Loucy (cell line): ENCODE data around the gene ODF2.
"Not testable (repeated sequence)": the region's sequence is repeated elsewhere in the genome, so short reads cannot be mapped to it uniquely, and the experiment has no call there.

Source experiments
- H2AFZ ChIP-seq: fragments of 200-600 bp; sonication (generic); 2 replicates; pipeline ENCODE4 v1.6.0; 2016; ENCODE audit warnings: antibody characterized with exemption, mild to moderate bottlenecking, low read length, moderate library complexity
- H3F3A ChIP-seq: fragments of 200-600 bp; 2 replicates; pipeline ENCODE4 v1.6.0; 2016; ENCODE audit warnings: antibody characterized with exemption, low read depth, mild to moderate bottlenecking
- H3K27me3 ChIP-seq: fragments of 200-600 bp; sonication (generic); 2 replicates; pipeline ENCODE4 v1.6.1; 2014; ENCODE audit warnings: low read length, mild to moderate bottlenecking; ENCODE audit not compliant: insufficient read depth, poor library complexity, severe bottlenecking
- H3K36me3 ChIP-seq: fragments of 200-600 bp; sonication (generic); 2 replicates; pipeline ENCODE4 v1.6.1; 2016; ENCODE audit warnings: low read length; ENCODE audit not compliant: insufficient read depth
- H3K4me1 ChIP-seq: fragments of 200-600 bp; sonication (generic); 2 replicates; pipeline ENCODE4 v1.5.1; 2014; ENCODE audit warnings: low read length, mild to moderate bottlenecking; ENCODE audit not compliant: insufficient read depth, poor library complexity, severe bottlenecking
- H3K4me2 ChIP-seq: fragments of 200-600 bp; sonication (generic); 2 replicates; pipeline ENCODE4 v1.6.0; 2014; ENCODE audit warnings: antibody characterized with exemption, low read length, low read depth, mild to moderate bottlenecking; ENCODE audit not compliant: poor library complexity, severe bottlenecking
- H3K4me3 ChIP-seq: fragments of 200-600 bp; sonication (generic); 2 replicates; pipeline ENCODE4 v1.5.1; 2014; ENCODE audit warnings: low read length, mild to moderate bottlenecking, mixed read lengths; ENCODE audit not compliant: poor library complexity, severe bottlenecking
- H3K79me2 ChIP-seq: fragments of 200-600 bp; sonication (generic); 2 replicates; pipeline ENCODE4 v1.6.1; 2014; ENCODE audit warnings: low read length; ENCODE audit not compliant: insufficient read depth
- H3K9ac ChIP-seq: fragments of 200-600 bp; sonication (generic); 2 replicates; pipeline ENCODE4 v1.6.0; 2014; ENCODE audit warnings: mild to moderate bottlenecking, low read depth, low read length, moderate library complexity; ENCODE audit not compliant: poor library complexity, severe bottlenecking
- H3K9me2 ChIP-seq: fragments of 200-600 bp; sonication (generic); replicated peaks from 2 replicates; pipeline ENCODE4 v1.6.1; 2016; ENCODE audit warnings: low read depth, low read length, mixed read lengths
- H3K9me3 ChIP-seq: fragments of 200-600 bp; sonication (generic); 2 replicates; pipeline ENCODE4 v1.6.1; 2014; ENCODE audit warnings: mild to moderate bottlenecking, antibody characterized with exemption, low read length, low read depth; ENCODE audit not compliant: insufficient read depth
- H4K20me1 ChIP-seq: fragments of 200-600 bp; sonication (generic); 2 replicates; pipeline ENCODE4 v1.6.0; 2014; ENCODE audit warnings: antibody characterized with exemption, low read length, mild to moderate bottlenecking; ENCODE audit not compliant: insufficient read depth, poor library complexity, severe bottlenecking
- CTCF ChIP-seq: fragments of 200-600 bp; sonication (generic); conservative IDR thresholded peaks from 2 replicates; pipeline ENCODE4 v1.5.1; 2014; ENCODE audit warnings: mild to moderate bottlenecking, antibody characterized with exemption, low read length
- EZH2phosphoT487 ChIP-seq: fragments of 200-600 bp; IDR thresholded peaks from 2 replicates; pipeline ENCODE4 v1.6.1; 2018; ENCODE audit warnings: antibody characterized with exemption, mild to moderate bottlenecking, moderate library complexity, borderline replicate concordance

The ODF2 gene

DNA sequence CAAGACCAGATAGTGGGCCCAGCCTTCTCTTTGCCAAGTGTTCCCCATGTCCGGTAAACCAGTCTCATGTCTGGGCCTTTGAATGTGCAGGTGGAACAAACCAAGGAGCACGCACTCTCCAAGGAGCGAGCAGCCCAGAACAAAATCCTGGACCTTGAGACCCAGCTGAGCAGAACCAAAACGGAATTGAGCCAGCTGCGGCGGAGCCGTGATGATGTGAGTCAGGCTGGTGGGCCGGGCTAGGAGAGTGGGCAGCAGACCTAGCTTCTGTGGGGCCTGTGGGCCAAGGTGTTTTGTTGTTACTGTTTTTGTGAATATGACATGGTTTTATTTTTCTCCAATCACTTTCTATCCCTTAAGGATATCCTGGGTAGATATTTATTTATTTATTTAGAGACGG is 43.1 kb downstream of the ODF2 start:
- Histone ChIP-seq H2AFZ (no peak overlapping the region), H3K4me1 (peaks cover 7% of the 10 kb centered on the region), H4K20me1 (no peaks in the 10 kb centered on the region), H3K79me2 (no peaks in the 10 kb centered on the region), H3K4me2 (no peak overlapping the region), H3F3A (no peaks in the 10 kb centered on the region), H3K4me3 (no peak overlapping the region), H3K9me2 (no peaks in the 10 kb centered on the region), H3K9me3 (no peaks in the 10 kb centered on the region), H3K27me3 (no peaks in the 10 kb centered on the region), H3K9ac (no peak overlapping the region), H3K36me3 (peaks cover 69% of the 10 kb centered on the region; the same call in 1 of the 2 replicates)
- TF ChIP-seq EZH2phosphoT487 (no peak), CTCF (no peak)

- TF ChIP-seq CTCF (no peak), EZH2phosphoT487 (no peak)
- 0 out of 2 replicates have a peak, but pooled peaks cover 3% of the 10 kb centered on the region for H3K79me2 ChIP-seq
- H3K4me2 ChIP-seq: no peak overlapping the region
- H3F3A ChIP-seq: no peaks in the 10 kb centered on the region
- H4K20me1 ChIP-seq: no peaks in the 10 kb centered on the region
- H3K4me3 ChIP-seq: no peak overlapping the region
- peaks cover 59% of the 10 kb centered on the region; the same call in 1 of the 2 replicates for H3K36me3 ChIP-seq
- H3K9me2 ChIP-seq: no peaks in the 10 kb centered on the region
- peaks cover 8% of the 10 kb centered on the region for H3K4me1 ChIP-seq
- no peak overlapping the region for H2AFZ ChIP-seq
- no peak overlapping the region for H3K9ac ChIP-seq
- H3K9me3 ChIP-seq: no peaks in the 10 kb centered on the region
- no peaks in the 10 kb centered on the region for H3K27me3 ChIP-seq
Measured at GRCh38 chr9:128499920-128500319, 44.1 kb downstream of the ODF2 start.

GRCh38 chr9:128503415-128503825 is 47.6 kb downstream of the ODF2 start:
- H2AFZ ChIP-seq, H3K9me2 ChIP-seq, H3K9me3 ChIP-seq, H3F3A ChIP-seq, H3K27me3 ChIP-seq, H4K20me1 ChIP-seq, H3K4me3 ChIP-seq: not testable (repeated sequence)
- peak overlapping the region; percentile 76 for H3K9ac ChIP-seq
- H3K79me2 ChIP-seq: peaks cover 26% of the 10 kb centered on the region
- H3K36me3 ChIP-seq: peaks cover 32% of the 10 kb centered on the region; the same call in 1 of the 2 replicates
- H3K4me1 ChIP-seq: peaks cover 18% of the 10 kb centered on the region
- peak overlapping the region; percentile 74 for H3K4me2 ChIP-seq

DNA sequence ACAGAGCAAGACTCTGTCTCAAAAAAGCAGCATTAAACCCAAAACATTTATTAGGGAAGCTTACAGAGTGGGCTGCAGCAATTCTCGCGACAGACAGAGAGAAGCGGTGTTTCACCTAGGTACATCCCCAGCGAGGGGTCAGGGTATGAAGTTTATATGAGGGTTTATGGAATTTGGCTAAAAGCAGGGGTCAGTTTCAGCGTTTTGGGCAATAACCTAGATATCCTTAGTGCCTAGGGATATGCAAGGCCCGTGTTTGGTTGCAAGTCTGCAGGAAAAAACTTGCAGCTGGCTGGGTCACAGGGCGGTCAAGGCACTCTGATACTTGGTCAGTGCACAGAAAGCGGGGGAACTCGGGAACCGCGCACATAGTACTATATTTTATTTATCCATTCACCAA is 48.1 kb downstream of the ODF2 start:
- Histone ChIP-seq H3K9me3 (no peaks in the 10 kb centered on the region), H2AFZ (peak overlapping the region; percentile 65; the same call in 1 of the 2 replicates), H3K9ac (peak overlapping the region; percentile 76), H3K79me2 (peaks cover 26% of the 10 kb centered on the region), H3K27me3 (no peaks in the 10 kb centered on the region), H4K20me1 (peaks cover 5% of the 10 kb centered on the region), H3K4me3 (peak overlapping the region; percentile 80), H3F3A (no peaks in the 10 kb centered on the region), H3K36me3 (peaks cover 28% of the 10 kb centered on the region; the same call in 1 of the 2 replicates), H3K4me1 (peaks cover 19% of the 10 kb centered on the region), H3K4me2 (peak overlapping the region; percentile 74), H3K9me2 (no peaks in the 10 kb centered on the region)
- TF ChIP-seq EZH2phosphoT487 (no peak), CTCF (no peak)
